Subcutaneous adipose tissue (tissue), 4 donors: ENCODE results near the gene KLK5. TPM values are rescaled to one million over a fixed set of nuclear protein-coding genes. Genes with fewer than 3 reads are reported as not detected.

Experiments used
- total RNA-seq, 4 donors: library from RNA; depleted of rRNA; stranded (reverse); fragments of >200 nt; gene quantifications; one replicate each; pipeline ENCODE4 v1.1.0, GENCODE V29; 2016
- TF ChIP-seq, protein P1 (sequence below): fragments of 450-650 bp; IDR thresholded peaks from one replicate; pipeline ENCODE4 v1.5.1; 2016; ENCODE audit warnings: low read depth, mild to moderate bottlenecking, control low read depth, antibody characterized with exemption, moderate library complexity

KLK5 gene, protein sequence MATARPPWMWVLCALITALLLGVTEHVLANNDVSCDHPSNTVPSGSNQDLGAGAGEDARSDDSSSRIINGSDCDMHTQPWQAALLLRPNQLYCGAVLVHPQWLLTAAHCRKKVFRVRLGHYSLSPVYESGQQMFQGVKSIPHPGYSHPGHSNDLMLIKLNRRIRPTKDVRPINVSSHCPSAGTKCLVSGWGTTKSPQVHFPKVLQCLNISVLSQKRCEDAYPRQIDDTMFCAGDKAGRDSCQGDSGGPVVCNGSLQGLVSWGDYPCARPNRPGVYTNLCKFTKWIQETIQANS
- total RNA-seq = not detected

- TF ChIP-seq, protein P1, sequence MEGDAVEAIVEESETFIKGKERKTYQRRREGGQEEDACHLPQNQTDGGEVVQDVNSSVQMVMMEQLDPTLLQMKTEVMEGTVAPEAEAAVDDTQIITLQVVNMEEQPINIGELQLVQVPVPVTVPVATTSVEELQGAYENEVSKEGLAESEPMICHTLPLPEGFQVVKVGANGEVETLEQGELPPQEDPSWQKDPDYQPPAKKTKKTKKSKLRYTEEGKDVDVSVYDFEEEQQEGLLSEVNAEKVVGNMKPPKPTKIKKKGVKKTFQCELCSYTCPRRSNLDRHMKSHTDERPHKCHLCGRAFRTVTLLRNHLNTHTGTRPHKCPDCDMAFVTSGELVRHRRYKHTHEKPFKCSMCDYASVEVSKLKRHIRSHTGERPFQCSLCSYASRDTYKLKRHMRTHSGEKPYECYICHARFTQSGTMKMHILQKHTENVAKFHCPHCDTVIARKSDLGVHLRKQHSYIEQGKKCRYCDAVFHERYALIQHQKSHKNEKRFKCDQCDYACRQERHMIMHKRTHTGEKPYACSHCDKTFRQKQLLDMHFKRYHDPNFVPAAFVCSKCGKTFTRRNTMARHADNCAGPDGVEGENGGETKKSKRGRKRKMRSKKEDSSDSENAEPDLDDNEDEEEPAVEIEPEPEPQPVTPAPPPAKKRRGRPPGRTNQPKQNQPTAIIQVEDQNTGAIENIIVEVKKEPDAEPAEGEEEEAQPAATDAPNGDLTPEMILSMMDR = no peak
Observed at GRCh38 chr19:50952910-50953309, at the start of gene KLK5. Gene KLK5 (minus strand): TSS chr19:50953038. CDS start chr19:50952657, 381 bp downstream.

GRCh38 chr19:51002089-51002532 lies 49.3 kb upstream of the KLK5 start:
- TF ChIP-seq, protein P1 = no peak

- TF ChIP-seq, protein P1 = no peak
Observed at GRCh38 chr19:51001515-51001914, 48.7 kb upstream of the KLK5 start, which contains the start of gene KLK8. Gene KLK8 (minus strand): TSS chr19:51001604. CDS start chr19:51001167, 437 bp downstream.

- TF ChIP-seq, protein P1 = no peak
Observed at GRCh38 chr19:51000981-51001380, 48.1 kb upstream of the KLK5 start.

GRCh38 chr19:51000426-51000825 lies 47.6 kb upstream of the KLK5 start:
- TF ChIP-seq, protein P1 = no peak

DNA sequence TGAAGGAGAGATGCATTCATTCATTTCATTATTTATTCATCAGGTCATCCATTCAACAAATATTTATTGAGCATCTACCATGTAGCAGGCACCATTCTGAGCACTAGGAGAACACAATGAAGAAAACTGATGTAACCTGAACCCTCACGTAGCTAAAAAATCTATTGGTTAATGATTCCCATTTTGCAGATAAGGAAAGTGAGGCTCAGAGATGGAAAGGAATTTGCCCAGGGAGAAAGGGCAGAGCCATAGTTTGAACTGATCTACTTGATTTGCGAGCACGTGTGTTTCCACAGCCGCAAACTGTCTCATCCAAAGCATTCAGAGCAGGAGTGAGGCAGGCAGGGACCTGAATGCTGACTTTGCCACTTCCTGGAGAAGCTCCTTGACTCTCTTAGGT lies 45.8 kb upstream of the KLK5 start:
- TF ChIP-seq, protein P1 = no peak

- TF ChIP-seq, protein P1 = no peak
Observed at GRCh38 chr19:50998061-50998460, 45.2 kb upstream of the KLK5 start.
